GM12873 (cell line): ENCODE data around the gene OR2M2.

Experiments
- TF ChIP-seq, protein P1 (sequence below): IDR thresholded peaks from 2 replicates; pipeline ENCODE4 v1.5.1; 2012; ENCODE audit warnings: low read depth, mild to moderate bottlenecking, moderate library complexity, low read length, control low read depth; ENCODE audit not compliant: insufficient read depth; ENCODE audit errors: missing control alignments

OR2M2 gene

DNA sequence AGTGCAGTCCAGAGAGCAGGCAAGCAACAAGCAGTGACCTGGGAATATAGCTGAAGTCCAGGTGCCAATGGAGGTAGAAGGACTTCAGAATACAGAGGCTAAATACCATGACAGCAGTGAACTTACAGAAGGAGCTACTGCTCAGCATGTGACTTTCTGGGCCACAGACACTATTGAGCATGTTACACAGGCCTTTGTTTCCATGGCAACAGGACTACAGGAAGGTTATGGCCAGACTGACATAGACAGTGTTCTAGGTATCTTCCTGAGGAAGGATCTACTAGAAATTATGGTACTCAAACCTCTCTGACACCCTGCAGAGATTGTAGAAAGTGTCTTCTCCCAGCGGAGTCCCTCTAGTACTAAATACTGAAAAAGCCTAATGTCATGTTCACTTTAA is 18.7 kb upstream of the OR2M2 start:
- TF ChIP-seq, protein P1, sequence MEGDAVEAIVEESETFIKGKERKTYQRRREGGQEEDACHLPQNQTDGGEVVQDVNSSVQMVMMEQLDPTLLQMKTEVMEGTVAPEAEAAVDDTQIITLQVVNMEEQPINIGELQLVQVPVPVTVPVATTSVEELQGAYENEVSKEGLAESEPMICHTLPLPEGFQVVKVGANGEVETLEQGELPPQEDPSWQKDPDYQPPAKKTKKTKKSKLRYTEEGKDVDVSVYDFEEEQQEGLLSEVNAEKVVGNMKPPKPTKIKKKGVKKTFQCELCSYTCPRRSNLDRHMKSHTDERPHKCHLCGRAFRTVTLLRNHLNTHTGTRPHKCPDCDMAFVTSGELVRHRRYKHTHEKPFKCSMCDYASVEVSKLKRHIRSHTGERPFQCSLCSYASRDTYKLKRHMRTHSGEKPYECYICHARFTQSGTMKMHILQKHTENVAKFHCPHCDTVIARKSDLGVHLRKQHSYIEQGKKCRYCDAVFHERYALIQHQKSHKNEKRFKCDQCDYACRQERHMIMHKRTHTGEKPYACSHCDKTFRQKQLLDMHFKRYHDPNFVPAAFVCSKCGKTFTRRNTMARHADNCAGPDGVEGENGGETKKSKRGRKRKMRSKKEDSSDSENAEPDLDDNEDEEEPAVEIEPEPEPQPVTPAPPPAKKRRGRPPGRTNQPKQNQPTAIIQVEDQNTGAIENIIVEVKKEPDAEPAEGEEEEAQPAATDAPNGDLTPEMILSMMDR = no peak

DNA sequence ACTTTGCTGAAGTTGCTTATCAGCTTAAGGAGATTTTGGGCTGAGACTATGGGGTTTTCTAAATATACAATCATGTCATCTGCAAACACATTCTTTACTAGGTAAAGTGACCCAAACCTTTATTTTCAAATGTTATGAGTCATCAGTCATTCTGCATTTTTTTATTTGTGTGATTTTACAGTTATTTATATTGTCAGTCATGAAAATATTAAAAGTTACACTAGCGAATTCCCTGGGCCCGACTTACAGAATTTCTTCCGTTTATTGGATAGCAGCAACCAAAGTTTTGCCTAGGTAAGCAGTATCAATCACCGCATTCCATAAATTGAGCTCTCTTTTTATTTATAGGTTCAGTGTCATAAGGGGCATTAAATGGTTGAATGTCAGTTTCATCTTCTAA is 15.9 kb upstream of the OR2M2 start:
- TF ChIP-seq, protein P1 = no peak

DNA sequence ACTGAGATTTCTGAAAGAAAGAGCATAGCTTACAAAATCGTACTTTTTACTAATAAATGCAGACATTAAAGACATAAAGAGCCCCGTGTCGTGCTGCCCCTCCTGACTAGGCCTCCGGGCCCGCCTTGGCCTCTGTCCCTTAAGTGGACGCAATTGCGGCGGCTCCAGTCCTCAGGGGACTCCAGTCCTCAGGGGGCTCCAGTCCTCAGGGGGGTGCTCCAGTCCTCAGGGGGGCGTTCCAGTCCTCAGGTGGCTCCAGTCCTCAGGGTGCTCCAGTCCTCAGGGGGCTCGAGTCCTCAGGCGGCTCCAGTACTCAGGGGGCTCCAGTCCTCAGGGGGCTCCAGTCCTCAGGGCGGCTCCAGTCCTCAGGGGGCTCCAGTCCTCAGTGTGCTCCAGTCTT is 10.6 kb upstream of the OR2M2 start:
- TF ChIP-seq, protein P1 = no peak

- TF ChIP-seq, protein P1 = no peak
Observed at GRCh38 chr1:248165186-248165585, 9.4 kb upstream of the OR2M2 start.

GRCh38 chr1:248183996-248184395 is 9.4 kb downstream of the OR2M2 start:
- TF ChIP-seq, protein P1 = no peak

- TF ChIP-seq, protein P1 = no peak
Observed at GRCh38 chr1:248187363-248187762, 12.7 kb downstream of the OR2M2 start.

GRCh38 chr1:248189026-248189425 is 14.4 kb downstream of the OR2M2 start:
- TF ChIP-seq, protein P1 = no peak

- TF ChIP-seq, protein P1 = no peak
Observed at GRCh38 chr1:248194117-248194516, 19.5 kb downstream of the OR2M2 start.
